GM21360 (cell line): Measurements from ENCODE around the gene ATG2A.
A peak's percentile ranks its signal among the peaks of the same experiment; 100 is the strongest.

Experiments
- ATAC-seq: cut with Tn5 transposase; IDR thresholded peaks from one replicate; pipeline ENCODE4 v1.9.1; 2021; ENCODE audit warnings: mild to moderate bottlenecking, moderate library complexity; ENCODE audit not compliant: unreplicated experiment

Gene ATG2A

GRCh38 chr11:64925536-64926436 lies 8.8 kb upstream of the ATG2A start:
- no peak for ATAC-seq

GRCh38 chr11:64924910-64925284 lies 7.9 kb upstream of the ATG2A start:
- no peak for ATAC-seq

- ATAC-seq, result peak; percentile 64
Observed at GRCh38 chr11:64923944-64924909, 7.2 kb upstream of the ATG2A start, which contains the start of gene PPP2R5B. PPP2R5B (plus strand) TSS chr11:64924689; CDS start chr11:64925735, 1,046 bp downstream.

- no peak for ATAC-seq
Observed at GRCh38 chr11:64923151-64923661, 6.2 kb upstream of the ATG2A start.

- ATAC-seq, result no peak
Observed at GRCh38 chr11:64921384-64921783, 4.4 kb upstream of the ATG2A start.

GRCh38 chr11:64920124-64920523 lies 3.1 kb upstream of the ATG2A start:
- no peak for ATAC-seq

GRCh38 chr11:64919627-64920026 lies 2.6 kb upstream of the ATG2A start:
- ATAC-seq, result no peak

GRCh38 chr11:64918017-64918416 lies 1.0 kb upstream of the ATG2A start:
- ATAC-seq, result no peak

- no peak for ATAC-seq
Observed at GRCh38 chr11:64917663-64917995, 620 bp upstream of the ATG2A start.

- ATAC-seq, result no peak
Observed at GRCh38 chr11:64916040-64916774, 802 bp downstream of the ATG2A start.

GRCh38 chr11:64915376-64915887 lies 1.6 kb downstream of the ATG2A start:
- ATAC-seq, result no peak

- no peak for ATAC-seq
Observed at GRCh38 chr11:64914123-64914522, 2.9 kb downstream of the ATG2A start.

- ATAC-seq, result no peak
Observed at GRCh38 chr11:64913171-64913727, 3.8 kb downstream of the ATG2A start.

- ATAC-seq, result no peak
Observed at GRCh38 chr11:64911689-64912088, 5.3 kb downstream of the ATG2A start.

GRCh38 chr11:64911142-64911541 lies 5.9 kb downstream of the ATG2A start:
- no peak for ATAC-seq

- ATAC-seq, result no peak
Observed at GRCh38 chr11:64910451-64911093, 6.4 kb downstream of the ATG2A start.

GRCh38 chr11:64909653-64910343 lies 7.2 kb downstream of the ATG2A start:
- no peak for ATAC-seq

- ATAC-seq, result no peak
Observed at GRCh38 chr11:64908766-64909165, 8.2 kb downstream of the ATG2A start.

- no peak for ATAC-seq
Observed at GRCh38 chr11:64906314-64906635, 10.7 kb downstream of the ATG2A start.
